NCI-H128 (cell line): ENCODE data around the gene SP5.
"Not testable (repeated sequence)": the region's sequence is repeated elsewhere in the genome, so short reads cannot be mapped to it uniquely, and the experiment has no call there.

ENCODE experiments used
- DNase-seq: peaks from one replicate; lab custom pipeline; 2025; ENCODE audit not compliant: unreplicated experiment; lab: John Stamatoyannopoulos, UW

Gene SP5

GRCh38 chr2:170737821-170738220 lies 22.7 kb downstream of the SP5 start:
- DNase-seq: no peak

- DNase-seq: no peak
These were observed 23.9 kb downstream of the SP5 start for GRCh38 chr2:170739048-170739447.

GRCh38 chr2:170739507-170740046 lies 24.4 kb downstream of the SP5 start:
- DNase-seq: no peak

GRCh38 chr2:170740660-170741059 lies 25.5 kb downstream of the SP5 start:
- no peak for DNase-seq

- no peak for DNase-seq
These were observed 26.9 kb downstream of the SP5 start for GRCh38 chr2:170742000-170742399.

GRCh38 chr2:170742896-170743529 lies 27.9 kb downstream of the SP5 start:
- DNase-seq: no peak

GRCh38 chr2:170743530-170744239 lies 28.5 kb downstream of the SP5 start:
- DNase-seq: no peak

GRCh38 chr2:170744248-170745002 lies 29.3 kb downstream of the SP5 start:
- DNase-seq: no peak

GRCh38 chr2:170745305-170745704 lies 30.2 kb downstream of the SP5 start:
- DNase-seq: no peak

GRCh38 chr2:170747921-170748320 lies 32.8 kb downstream of the SP5 start:
- DNase-seq: no peak

GRCh38 chr2:170751555-170751954 lies 36.4 kb downstream of the SP5 start:
- DNase-seq: not testable (repeated sequence)

GRCh38 chr2:170761572-170761971 lies 46.4 kb downstream of the SP5 start:
- no peak for DNase-seq

- DNase-seq: no peak
These were observed 47.6 kb downstream of the SP5 start for GRCh38 chr2:170762760-170763159.

- DNase-seq: no peak
These were observed 48.1 kb downstream of the SP5 start for GRCh38 chr2:170763232-170763631.

- no peak for DNase-seq
These were observed 49.7 kb downstream of the SP5 start for GRCh38 chr2:170764880-170765261.

GRCh38 chr2:170766693-170767092 lies 51.6 kb downstream of the SP5 start:
- DNase-seq: no peak
